GM23338 (cell line): ENCODE results near the gene SAMD8. TPM values are rescaled to one million over a fixed set of nuclear protein-coding genes. Genes with fewer than 3 reads are reported as not detected.

Experiments used
- ATAC-seq: fragments of 200-7000 bp; cut with Tn5 transposase; 3 replicates; pipeline ENCODE4 v1.9.1; 2020
- DNase-seq: peaks from one replicate; pipeline ENCODE4 v3.0.0-alpha.2; 2015; ENCODE audit warnings: low spot score
- H2AFZ ChIP-seq: fragments of 200-600 bp; sonication (generic); 2 replicates; pipeline ENCODE4 v1.8.0; 2016; ENCODE audit warnings: antibody characterized with exemption, mild to moderate bottlenecking, moderate library complexity
- H3F3A ChIP-seq: fragments of 200-600 bp; sonication (generic); replicated peaks from 2 replicates; pipeline ENCODE4 v1.8.0; 2017; ENCODE audit warnings: antibody characterized with exemption, mixed run types, low read depth
- H3K27ac ChIP-seq: fragments of 200-600 bp; sonication (generic); 2 replicates; pipeline ENCODE4 v1.6.1; 2016; ENCODE audit warnings: low read depth
- H3K27me3 ChIP-seq: fragments of 200-600 bp; sonication (generic); 2 replicates; pipeline ENCODE4 v1.8.0; 2016; ENCODE audit warnings: mild to moderate bottlenecking, mixed run types, moderate library complexity; ENCODE audit not compliant: insufficient read depth
- H3K36me3 ChIP-seq: fragments of 200-600 bp; sonication (generic); 2 replicates; pipeline ENCODE4 v1.8.0; 2016; ENCODE audit warnings: mild to moderate bottlenecking; ENCODE audit not compliant: insufficient read depth
- H3K4me1 ChIP-seq: fragments of 200-600 bp; sonication (generic); 2 replicates; pipeline ENCODE4 v1.8.0; 2016; ENCODE audit warnings: mild to moderate bottlenecking, moderate library complexity; ENCODE audit not compliant: insufficient read depth
- H3K4me2 ChIP-seq: fragments of 200-600 bp; sonication (generic); 2 replicates; pipeline ENCODE4 v1.7.1; 2017; ENCODE audit warnings: mixed run types
- H3K4me3 ChIP-seq: fragments of 200-600 bp; sonication (generic); 2 replicates; pipeline ENCODE4 v1.6.1; 2016; ENCODE audit warnings: mixed run types
- H3K79me2 ChIP-seq: fragments of 200-600 bp; sonication (generic); replicated peaks from 2 replicates; pipeline ENCODE4 v1.8.0; 2017; ENCODE audit warnings: mild to moderate bottlenecking; ENCODE audit not compliant: insufficient read depth
- H3K9me2 ChIP-seq: fragments of 200-600 bp; sonication (generic); 2 replicates; pipeline ENCODE4 v1.8.0; 2017; ENCODE audit not compliant: insufficient read depth
- H4K20me1 ChIP-seq: fragments of 200-600 bp; sonication (generic); replicated peaks from 2 replicates; pipeline ENCODE4 v1.8.0; 2017; ENCODE audit warnings: mild to moderate bottlenecking; ENCODE audit not compliant: insufficient read depth
- H3K27ac Mint-ChIP-seq: 2 replicates; pipeline ENCODE4 v1.8.0; 2020; ENCODE audit warnings: inconsistent platforms, mild to moderate bottlenecking, moderate library complexity, mixed read lengths
- H3K27me3 Mint-ChIP-seq: 3 replicates; pipeline ENCODE4 v1.8.0; 2022; ENCODE audit warnings: low read depth, mild to moderate bottlenecking, moderate library complexity, mixed read lengths, inconsistent platforms; ENCODE audit not compliant: insufficient read depth, poor library complexity
- H3K36me3 Mint-ChIP-seq: 3 replicates; pipeline ENCODE4 v1.8.0; 2021; ENCODE audit warnings: low read depth, mild to moderate bottlenecking, inconsistent platforms, moderate library complexity, mixed read lengths
- H3K4me1 Mint-ChIP-seq: 3 replicates; pipeline ENCODE4 v1.8.0; 2020; ENCODE audit warnings: mild to moderate bottlenecking, inconsistent platforms, mixed read lengths
- H3K4me3 Mint-ChIP-seq: 3 replicates; pipeline ENCODE4 v1.8.0; 2021; ENCODE audit warnings: moderate library complexity, mild to moderate bottlenecking, inconsistent platforms, mixed read lengths
- H3K9me3 Mint-ChIP-seq: 3 replicates; pipeline ENCODE4 v1.8.0; 2020; ENCODE audit warnings: moderate library complexity, mild to moderate bottlenecking, inconsistent platforms, mixed read lengths
- JUNB ChIP-seq: IDR thresholded peaks from one replicate; pipeline ENCODE4 v1.6.1; 2016; ENCODE audit warnings: antibody characterized with exemption; ENCODE audit not compliant: unreplicated experiment
- ZNF331 ChIP-seq: fragments of 250-450 bp; sonication (Bioruptor Pico); IDR thresholded peaks from 2 replicates; pipeline ENCODE4 v1.5.0; 2020; ENCODE audit warnings: low read depth, mild to moderate bottlenecking, moderate library complexity
- polyA plus RNA-seq: library from polyadenylated mRNA; unstranded; fragments of >200 nt; fragmentation: Nextera tagmentation; extraction: Ambion mirVana; gene quantifications from 2 replicates; pipeline ENCODE4 v1.2.1, GENCODE V29; 2016
- total RNA-seq: library from RNA; depleted of rRNA; stranded (reverse); fragments of >200 nt; shearing (Covaris generic); gene quantifications from 2 replicates; pipeline ENCODE4 v1.2.3, GENCODE V29; 2014
- TF ChIP-seq, protein P1 (sequence below): IDR thresholded peaks from one replicate; pipeline ENCODE4 v1.6.1; 2018; ENCODE audit warnings: antibody characterized with exemption; ENCODE audit not compliant: unreplicated experiment
- TF ChIP-seq, protein P2 (sequence below), 2 experiments: fragments of 200-600 bp in 1 of 2; sonication (generic) in 1 of 2; conservative IDR thresholded peaks; 2 replicates each; pipeline versions ENCODE4 v1.5.1 to v1.6.1; 2016 to 2017; ENCODE audit warnings: antibody characterized with exemption in 2 of 2, low read depth in 2 of 2, mild to moderate bottlenecking in 2 of 2, moderate library complexity in 1 of 2
- TF ChIP-seq, protein P3 (sequence below): IDR thresholded peaks from 2 replicates; pipeline ENCODE4 v1.6.1; 2016; ENCODE audit warnings: antibody characterized with exemption
- TF ChIP-seq, protein P4 (sequence below): fragments of 250-450 bp; sonication (Bioruptor Pico); IDR thresholded peaks from 2 replicates; pipeline ENCODE4 v1.5.0; 2020; ENCODE audit warnings: mild to moderate bottlenecking, moderate library complexity

Gene SAMD8
- total and polyA plus RNA-seq, 2 experiments from 2014 or later: 7.8 to 28.4 TPM

DNA sequence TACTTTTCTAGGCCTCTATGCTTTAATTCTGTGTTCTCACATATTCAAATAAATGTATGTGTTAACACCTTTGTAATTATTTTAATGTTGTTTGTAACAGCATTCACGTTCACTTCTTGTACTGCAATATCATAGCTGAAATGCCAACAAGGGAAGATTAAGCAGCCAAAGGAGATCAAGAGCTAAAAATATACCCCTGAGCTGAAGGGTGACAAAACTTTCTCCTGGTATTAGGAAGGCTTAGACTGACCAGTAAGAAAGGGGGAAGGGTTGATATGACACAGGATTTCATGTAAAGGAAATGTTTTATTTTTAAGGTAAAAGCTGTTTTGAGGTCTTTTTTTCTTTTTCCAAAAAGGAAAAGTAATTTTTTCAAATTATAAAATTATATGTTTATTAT is 58.8 kb downstream of the SAMD8 start:
- Histone ChIP-seq H3K27ac (no peak overlapping the region), H2AFZ (no peak overlapping the region), H3F3A (no peaks in the 10 kb centered on the region), H4K20me1 (peaks cover 4% of the 10 kb centered on the region), H3K9me2 (no peaks in the 10 kb centered on the region), H3K27me3 (no peaks in the 10 kb centered on the region), H3K4me1 (no peaks in the 10 kb centered on the region; the same call in 1 of the 2 replicates), H3K79me2 (no peaks in the 10 kb centered on the region), H3K4me3 (no peak overlapping the region), H3K4me2 (no peak overlapping the region), H3K36me3 (no peaks in the 10 kb centered on the region)
- no peak overlapping the region for H3K27ac Mint-ChIP-seq
- H3K4me1 Mint-ChIP-seq: 0 out of 3 replicates have a peak, but pooled peaks cover 2% of the 10 kb centered on the region
- H3K27me3 Mint-ChIP-seq: no peaks in the 10 kb centered on the region
- DNase-seq (no peak), ATAC-seq (no peak)
- H3K4me3 Mint-ChIP-seq: no peak overlapping the region
- no peaks in the 10 kb centered on the region for H3K9me3 Mint-ChIP-seq
- peaks cover 7% of the 10 kb centered on the region; the same call in 2 of the 3 replicates for H3K36me3 Mint-ChIP-seq
- TF ChIP-seq, protein P1, sequence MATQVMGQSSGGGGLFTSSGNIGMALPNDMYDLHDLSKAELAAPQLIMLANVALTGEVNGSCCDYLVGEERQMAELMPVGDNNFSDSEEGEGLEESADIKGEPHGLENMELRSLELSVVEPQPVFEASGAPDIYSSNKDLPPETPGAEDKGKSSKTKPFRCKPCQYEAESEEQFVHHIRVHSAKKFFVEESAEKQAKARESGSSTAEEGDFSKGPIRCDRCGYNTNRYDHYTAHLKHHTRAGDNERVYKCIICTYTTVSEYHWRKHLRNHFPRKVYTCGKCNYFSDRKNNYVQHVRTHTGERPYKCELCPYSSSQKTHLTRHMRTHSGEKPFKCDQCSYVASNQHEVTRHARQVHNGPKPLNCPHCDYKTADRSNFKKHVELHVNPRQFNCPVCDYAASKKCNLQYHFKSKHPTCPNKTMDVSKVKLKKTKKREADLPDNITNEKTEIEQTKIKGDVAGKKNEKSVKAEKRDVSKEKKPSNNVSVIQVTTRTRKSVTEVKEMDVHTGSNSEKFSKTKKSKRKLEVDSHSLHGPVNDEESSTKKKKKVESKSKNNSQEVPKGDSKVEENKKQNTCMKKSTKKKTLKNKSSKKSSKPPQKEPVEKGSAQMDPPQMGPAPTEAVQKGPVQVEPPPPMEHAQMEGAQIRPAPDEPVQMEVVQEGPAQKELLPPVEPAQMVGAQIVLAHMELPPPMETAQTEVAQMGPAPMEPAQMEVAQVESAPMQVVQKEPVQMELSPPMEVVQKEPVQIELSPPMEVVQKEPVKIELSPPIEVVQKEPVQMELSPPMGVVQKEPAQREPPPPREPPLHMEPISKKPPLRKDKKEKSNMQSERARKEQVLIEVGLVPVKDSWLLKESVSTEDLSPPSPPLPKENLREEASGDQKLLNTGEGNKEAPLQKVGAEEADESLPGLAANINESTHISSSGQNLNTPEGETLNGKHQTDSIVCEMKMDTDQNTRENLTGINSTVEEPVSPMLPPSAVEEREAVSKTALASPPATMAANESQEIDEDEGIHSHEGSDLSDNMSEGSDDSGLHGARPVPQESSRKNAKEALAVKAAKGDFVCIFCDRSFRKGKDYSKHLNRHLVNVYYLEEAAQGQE: no peak
- TF ChIP-seq, protein P2, sequence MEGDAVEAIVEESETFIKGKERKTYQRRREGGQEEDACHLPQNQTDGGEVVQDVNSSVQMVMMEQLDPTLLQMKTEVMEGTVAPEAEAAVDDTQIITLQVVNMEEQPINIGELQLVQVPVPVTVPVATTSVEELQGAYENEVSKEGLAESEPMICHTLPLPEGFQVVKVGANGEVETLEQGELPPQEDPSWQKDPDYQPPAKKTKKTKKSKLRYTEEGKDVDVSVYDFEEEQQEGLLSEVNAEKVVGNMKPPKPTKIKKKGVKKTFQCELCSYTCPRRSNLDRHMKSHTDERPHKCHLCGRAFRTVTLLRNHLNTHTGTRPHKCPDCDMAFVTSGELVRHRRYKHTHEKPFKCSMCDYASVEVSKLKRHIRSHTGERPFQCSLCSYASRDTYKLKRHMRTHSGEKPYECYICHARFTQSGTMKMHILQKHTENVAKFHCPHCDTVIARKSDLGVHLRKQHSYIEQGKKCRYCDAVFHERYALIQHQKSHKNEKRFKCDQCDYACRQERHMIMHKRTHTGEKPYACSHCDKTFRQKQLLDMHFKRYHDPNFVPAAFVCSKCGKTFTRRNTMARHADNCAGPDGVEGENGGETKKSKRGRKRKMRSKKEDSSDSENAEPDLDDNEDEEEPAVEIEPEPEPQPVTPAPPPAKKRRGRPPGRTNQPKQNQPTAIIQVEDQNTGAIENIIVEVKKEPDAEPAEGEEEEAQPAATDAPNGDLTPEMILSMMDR (conservative IDR thresholded peaks at IDR 0.05; ENCODE audit: low read depth in 2 of 2): no peak
- TF ChIP-seq ZNF331 (CRISPR knock-in tag) (no peak), JUNB (no peak)

GRCh38 chr10:75175046-75175445 is 63.6 kb downstream of the SAMD8 start:
- Histone ChIP-seq H3K4me2 (no peak overlapping the region), H3K9me2 (no peaks in the 10 kb centered on the region), H3K79me2 (no peaks in the 10 kb centered on the region), H3K4me1 (no peaks in the 10 kb centered on the region), H3K27ac (no peak overlapping the region), H3K36me3 (no peaks in the 10 kb centered on the region), H3K27me3 (no peaks in the 10 kb centered on the region), H4K20me1 (no peaks in the 10 kb centered on the region; the same call in 1 of the 2 replicates), H2AFZ (no peak overlapping the region), H3F3A (no peaks in the 10 kb centered on the region), H3K4me3 (no peak overlapping the region)
- no peak overlapping the region for H3K4me3 Mint-ChIP-seq
- no peaks in the 10 kb centered on the region for H3K4me1 Mint-ChIP-seq
- no peak for DNase-seq
- no peak overlapping the region for H3K27ac Mint-ChIP-seq
- no peaks in the 10 kb centered on the region for H3K27me3 Mint-ChIP-seq
- no peaks in the 10 kb centered on the region for H3K9me3 Mint-ChIP-seq
- H3K36me3 Mint-ChIP-seq: no peaks in the 10 kb centered on the region
- ATAC-seq: no peak
- TF ChIP-seq, protein P3, sequence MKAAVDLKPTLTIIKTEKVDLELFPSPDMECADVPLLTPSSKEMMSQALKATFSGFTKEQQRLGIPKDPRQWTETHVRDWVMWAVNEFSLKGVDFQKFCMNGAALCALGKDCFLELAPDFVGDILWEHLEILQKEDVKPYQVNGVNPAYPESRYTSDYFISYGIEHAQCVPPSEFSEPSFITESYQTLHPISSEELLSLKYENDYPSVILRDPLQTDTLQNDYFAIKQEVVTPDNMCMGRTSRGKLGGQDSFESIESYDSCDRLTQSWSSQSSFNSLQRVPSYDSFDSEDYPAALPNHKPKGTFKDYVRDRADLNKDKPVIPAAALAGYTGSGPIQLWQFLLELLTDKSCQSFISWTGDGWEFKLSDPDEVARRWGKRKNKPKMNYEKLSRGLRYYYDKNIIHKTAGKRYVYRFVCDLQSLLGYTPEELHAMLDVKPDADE: no peak
- TF ChIP-seq, protein P4, sequence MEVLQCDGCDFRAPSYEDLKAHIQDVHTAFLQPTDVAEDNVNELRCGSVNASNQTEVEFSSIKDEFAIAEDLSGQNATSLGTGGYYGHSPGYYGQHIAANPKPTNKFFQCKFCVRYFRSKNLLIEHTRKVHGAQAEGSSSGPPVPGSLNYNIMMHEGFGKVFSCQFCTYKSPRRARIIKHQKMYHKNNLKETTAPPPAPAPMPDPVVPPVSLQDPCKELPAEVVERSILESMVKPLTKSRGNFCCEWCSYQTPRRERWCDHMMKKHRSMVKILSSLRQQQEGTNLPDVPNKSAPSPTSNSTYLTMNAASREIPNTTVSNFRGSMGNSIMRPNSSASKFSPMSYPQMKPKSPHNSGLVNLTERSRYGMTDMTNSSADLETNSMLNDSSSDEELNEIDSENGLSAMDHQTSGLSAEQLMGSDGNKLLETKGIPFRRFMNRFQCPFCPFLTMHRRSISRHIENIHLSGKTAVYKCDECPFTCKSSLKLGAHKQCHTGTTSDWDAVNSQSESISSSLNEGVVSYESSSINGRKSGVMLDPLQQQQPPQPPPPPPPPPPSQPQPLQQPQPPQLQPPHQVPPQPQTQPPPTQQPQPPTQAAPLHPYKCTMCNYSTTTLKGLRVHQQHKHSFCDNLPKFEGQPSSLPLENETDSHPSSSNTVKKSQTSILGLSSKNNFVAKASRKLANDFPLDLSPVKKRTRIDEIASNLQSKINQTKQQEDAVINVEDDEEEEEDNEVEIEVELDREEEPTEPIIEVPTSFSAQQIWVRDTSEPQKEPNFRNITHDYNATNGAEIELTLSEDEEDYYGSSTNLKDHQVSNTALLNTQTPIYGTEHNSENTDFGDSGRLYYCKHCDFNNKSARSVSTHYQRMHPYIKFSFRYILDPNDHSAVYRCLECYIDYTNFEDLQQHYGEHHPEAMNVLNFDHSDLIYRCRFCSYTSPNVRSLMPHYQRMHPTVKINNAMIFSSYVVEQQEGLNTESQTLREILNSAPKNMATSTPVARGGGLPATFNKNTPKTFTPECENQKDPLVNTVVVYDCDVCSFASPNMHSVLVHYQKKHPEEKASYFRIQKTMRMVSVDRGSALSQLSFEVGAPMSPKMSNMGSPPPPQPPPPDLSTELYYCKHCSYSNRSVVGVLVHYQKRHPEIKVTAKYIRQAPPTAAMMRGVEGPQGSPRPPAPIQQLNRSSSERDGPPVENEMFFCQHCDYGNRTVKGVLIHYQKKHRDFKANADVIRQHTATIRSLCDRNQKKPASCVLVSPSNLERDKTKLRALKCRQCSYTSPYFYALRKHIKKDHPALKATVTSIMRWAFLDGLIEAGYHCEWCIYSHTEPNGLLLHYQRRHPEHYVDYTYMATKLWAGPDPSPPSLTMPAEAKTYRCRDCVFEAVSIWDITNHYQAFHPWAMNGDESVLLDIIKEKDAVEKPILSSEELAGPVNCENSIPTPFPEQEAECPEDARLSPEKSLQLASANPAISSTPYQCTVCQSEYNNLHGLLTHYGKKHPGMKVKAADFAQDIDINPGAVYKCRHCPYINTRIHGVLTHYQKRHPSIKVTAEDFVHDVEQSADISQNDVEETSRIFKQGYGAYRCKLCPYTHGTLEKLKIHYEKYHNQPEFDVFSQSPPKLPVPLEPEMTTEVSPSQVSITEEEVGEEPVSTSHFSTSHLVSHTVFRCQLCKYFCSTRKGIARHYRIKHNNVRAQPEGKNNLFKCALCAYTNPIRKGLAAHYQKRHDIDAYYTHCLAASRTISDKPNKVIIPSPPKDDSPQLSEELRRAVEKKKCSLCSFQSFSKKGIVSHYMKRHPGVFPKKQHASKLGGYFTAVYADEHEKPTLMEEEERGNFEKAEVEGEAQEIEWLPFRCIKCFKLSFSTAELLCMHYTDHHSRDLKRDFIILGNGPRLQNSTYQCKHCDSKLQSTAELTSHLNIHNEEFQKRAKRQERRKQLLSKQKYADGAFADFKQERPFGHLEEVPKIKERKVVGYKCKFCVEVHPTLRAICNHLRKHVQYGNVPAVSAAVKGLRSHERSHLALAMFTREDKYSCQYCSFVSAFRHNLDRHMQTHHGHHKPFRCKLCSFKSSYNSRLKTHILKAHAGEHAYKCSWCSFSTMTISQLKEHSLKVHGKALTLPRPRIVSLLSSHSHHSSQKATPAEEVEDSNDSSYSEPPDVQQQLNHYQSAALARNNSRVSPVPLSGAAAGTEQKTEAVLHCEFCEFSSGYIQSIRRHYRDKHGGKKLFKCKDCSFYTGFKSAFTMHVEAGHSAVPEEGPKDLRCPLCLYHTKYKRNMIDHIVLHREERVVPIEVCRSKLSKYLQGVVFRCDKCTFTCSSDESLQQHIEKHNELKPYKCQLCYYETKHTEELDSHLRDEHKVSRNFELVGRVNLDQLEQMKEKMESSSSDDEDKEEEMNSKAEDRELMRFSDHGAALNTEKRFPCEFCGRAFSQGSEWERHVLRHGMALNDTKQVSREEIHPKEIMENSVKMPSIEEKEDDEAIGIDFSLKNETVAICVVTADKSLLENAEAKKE (CRISPR knock-in tag): no peak
- TF ChIP-seq, protein P2 (conservative IDR thresholded peaks at IDR 0.05; ENCODE audit: low read depth in 2 of 2): no peak
